Astrocyte of the spinal cord (primary cell): ENCODE results near the gene CEP78.
A peak's percentile ranks its signal among the peaks of the same experiment; 100 is the strongest.

ENCODE experiments used
- DNase-seq: peaks from one replicate; pipeline ENCODE4 v3.0.0; 2011; ENCODE audit warnings: low read depth, low spot score
- H3K4me3 ChIP-seq: 2 replicates; pipeline ENCODE4 v1.5.1; 2011; ENCODE audit warnings: low read depth, mild to moderate bottlenecking, low read length, moderate library complexity
- in situ Hi-C: cut with HindIII; loops from 2 replicates; pipeline ENCODE4 v1.10.0; 2017; ENCODE audit warnings: low sequenced_read_pairs
- TF ChIP-seq, protein P1 (sequence below): IDR thresholded peaks from 2 replicates; pipeline ENCODE4 v1.5.1; 2012; ENCODE audit warnings: low read depth, mild to moderate bottlenecking, low read length, inconsistent platforms

CEP78 gene

GRCh38 chr9:78291240-78291925 is 55.5 kb downstream of the CEP78 start:
- no peak for DNase-seq
- no peak overlapping the region for H3K4me3 ChIP-seq
- in situ Hi-C loops, result no loop called here
- TF ChIP-seq, protein P1, sequence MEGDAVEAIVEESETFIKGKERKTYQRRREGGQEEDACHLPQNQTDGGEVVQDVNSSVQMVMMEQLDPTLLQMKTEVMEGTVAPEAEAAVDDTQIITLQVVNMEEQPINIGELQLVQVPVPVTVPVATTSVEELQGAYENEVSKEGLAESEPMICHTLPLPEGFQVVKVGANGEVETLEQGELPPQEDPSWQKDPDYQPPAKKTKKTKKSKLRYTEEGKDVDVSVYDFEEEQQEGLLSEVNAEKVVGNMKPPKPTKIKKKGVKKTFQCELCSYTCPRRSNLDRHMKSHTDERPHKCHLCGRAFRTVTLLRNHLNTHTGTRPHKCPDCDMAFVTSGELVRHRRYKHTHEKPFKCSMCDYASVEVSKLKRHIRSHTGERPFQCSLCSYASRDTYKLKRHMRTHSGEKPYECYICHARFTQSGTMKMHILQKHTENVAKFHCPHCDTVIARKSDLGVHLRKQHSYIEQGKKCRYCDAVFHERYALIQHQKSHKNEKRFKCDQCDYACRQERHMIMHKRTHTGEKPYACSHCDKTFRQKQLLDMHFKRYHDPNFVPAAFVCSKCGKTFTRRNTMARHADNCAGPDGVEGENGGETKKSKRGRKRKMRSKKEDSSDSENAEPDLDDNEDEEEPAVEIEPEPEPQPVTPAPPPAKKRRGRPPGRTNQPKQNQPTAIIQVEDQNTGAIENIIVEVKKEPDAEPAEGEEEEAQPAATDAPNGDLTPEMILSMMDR, result no peak

GRCh38 chr9:78292026-78292425 is 56.2 kb downstream of the CEP78 start:
- DNase-seq, result no peak
- in situ Hi-C loops, result no loop called here
- TF ChIP-seq, protein P1, result no peak
- H3K4me3 ChIP-seq, result no peak overlapping the region

DNA sequence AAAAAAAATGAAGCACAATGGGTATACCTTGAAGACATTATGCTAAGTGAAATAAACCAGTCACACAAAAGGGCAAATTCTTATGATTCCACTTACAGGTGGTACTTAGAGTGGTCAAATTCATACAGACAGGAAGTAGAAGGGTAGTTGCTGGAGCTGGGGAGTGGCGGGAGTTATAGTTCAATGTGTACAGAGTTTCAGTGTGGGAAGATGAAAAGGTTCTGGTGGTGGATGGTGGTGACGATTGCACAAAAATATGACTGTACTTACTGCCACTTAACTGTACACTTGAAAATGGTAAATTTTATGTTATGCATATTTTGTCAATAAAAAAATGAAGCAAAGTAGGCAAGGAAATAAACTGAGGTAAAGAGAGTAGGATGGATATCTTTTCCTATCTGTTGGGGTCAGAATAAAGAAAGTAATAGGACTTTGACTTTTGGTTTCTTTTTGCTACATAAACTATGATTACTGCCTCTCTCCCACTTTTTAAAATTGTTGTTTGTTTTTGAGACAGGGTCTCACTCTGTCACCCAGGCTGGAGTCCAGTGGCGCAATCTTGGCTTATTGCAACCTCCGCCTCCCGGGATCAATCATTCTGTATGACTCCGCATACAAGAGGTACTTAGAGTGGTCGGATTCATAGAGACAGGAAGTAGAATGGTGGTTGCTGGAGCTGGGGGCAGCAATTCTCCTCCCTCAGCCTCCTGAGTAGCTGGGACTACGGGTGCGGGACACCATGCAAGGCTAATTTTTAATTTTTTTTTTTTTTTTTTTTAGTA is 57.0 kb downstream of the CEP78 start:
- in situ Hi-C loops, result no loop called here
- TF ChIP-seq, protein P1, result no peak
- DNase-seq, result no peak
- no peak overlapping the region for H3K4me3 ChIP-seq

DNA sequence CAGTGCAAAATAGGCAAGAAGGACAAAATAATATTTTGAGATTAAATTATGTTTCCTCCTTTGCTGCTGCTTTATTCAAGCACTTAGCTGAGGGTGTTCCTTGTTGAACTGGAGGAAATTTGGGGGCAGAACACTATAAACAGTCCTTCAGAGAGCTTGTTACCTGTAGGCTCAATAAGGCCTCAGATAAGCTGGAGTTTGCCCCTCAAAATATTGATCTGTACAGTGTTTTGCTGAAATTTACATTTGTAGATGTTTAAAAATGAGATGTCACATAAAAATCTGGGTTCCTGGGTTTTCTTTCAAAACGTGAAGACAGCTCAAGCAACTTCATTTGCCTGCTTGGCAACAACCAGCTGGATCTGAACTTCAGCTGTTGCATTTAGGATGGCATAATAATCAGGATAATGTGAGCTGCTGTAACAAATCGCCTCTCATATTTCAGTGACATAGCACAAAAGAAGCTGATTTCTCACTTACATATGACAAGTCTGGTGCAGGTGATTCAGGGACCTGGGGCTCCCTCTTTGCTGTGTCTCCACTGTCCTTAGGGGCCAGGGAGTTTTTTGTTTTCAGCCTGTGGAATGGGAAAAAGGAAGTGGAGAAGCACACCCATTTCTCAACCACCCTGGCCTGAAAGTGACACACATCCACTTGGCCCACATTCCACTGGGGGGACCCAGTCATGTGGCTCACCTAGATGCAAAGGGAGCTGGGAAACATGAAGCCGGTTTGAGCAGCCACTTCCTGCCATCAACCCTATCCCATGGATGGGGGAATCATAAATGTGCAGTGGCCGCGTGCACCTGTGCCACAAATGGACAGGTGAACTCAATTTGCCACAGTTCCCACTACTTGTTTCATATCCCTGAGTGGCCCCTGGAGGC is 58.7 kb downstream of the CEP78 start:
- in situ Hi-C loops, result no loop called here
- no peak overlapping the region for H3K4me3 ChIP-seq
- TF ChIP-seq, protein P1, result no peak

DNA sequence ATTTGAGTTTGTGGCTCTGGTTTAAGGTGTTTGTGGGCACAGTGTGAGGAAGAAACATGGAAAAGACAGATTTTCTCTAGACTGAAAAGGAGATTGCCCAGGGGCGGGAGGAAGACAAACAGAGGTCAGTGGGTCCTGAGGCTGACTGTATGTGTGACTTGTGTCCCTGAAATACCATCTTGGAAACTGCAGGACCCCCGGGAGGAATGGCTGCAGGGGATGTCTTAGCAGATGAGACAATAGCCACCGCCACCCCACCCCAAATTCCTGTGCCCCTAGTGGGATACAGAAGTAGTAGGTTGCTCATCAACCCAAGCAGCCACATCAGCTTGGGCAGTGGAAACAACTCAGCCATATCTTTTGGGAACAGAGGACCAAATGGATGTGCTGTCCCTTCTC is 59.3 kb downstream of the CEP78 start:
- H3K4me3 ChIP-seq, result no peak overlapping the region
- no peak for DNase-seq
- TF ChIP-seq, protein P1, result no peak
- in situ Hi-C loops, result no loop called here

More for the DNA sequence above, 58.7 kb downstream of the CEP78 start:
- no peak for DNase-seq

DNA sequence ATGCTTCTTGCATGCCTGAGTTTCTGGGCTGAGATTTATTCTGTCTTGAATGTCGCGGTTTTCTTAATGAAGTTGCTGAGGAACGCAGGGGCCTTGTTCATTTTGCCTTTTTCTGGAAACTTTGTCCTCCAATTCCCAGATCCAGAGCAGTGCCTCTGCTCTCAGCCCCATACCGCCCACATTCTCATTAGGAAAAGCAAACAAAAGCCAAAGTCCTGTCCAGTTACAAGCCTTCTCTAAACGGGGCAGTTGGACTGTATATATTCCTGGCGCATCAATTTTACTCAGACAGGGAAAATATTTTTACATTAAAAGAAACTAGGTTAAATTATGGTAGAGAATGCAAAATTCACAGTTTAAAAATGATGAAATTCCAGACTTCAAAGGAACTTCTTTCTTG is 59.9 kb downstream of the CEP78 start:
- TF ChIP-seq, protein P1, result no peak
- in situ Hi-C loops, result no loop called here
- DNase-seq, result no peak
- peak overlapping the region; percentile 87 for H3K4me3 ChIP-seq
